ENCODE results near the gene RPLP1.

DNA sequence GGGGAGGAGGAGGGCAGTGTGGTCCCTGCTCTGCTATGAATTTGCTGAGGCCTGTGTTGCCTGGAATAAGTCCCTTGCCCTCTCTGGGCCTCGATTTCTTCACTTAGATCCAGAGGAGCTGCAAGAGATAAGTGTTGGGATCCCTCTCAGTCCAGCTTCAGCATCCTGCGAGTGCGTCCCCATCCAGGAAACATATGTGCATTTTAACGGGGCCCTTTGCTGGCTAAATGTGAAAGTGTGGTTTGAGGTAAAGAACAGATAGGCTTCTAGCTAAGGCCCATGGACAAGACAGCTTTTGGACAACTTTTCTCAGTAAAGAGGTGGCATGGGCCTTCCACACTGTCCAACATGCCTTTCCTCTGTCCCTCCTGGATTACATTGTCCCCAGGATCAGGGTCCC, 26.5 kb downstream of the RPLP1 start:
- TF ChIP-seq, protein P1, sequence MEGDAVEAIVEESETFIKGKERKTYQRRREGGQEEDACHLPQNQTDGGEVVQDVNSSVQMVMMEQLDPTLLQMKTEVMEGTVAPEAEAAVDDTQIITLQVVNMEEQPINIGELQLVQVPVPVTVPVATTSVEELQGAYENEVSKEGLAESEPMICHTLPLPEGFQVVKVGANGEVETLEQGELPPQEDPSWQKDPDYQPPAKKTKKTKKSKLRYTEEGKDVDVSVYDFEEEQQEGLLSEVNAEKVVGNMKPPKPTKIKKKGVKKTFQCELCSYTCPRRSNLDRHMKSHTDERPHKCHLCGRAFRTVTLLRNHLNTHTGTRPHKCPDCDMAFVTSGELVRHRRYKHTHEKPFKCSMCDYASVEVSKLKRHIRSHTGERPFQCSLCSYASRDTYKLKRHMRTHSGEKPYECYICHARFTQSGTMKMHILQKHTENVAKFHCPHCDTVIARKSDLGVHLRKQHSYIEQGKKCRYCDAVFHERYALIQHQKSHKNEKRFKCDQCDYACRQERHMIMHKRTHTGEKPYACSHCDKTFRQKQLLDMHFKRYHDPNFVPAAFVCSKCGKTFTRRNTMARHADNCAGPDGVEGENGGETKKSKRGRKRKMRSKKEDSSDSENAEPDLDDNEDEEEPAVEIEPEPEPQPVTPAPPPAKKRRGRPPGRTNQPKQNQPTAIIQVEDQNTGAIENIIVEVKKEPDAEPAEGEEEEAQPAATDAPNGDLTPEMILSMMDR (conservative IDR thresholded peaks at IDR 0.05), result no peak
- no peak for TF ChIP-seq EZH2 (IDR thresholded peaks at IDR 0.05; ENCODE audit: low read depth)
